Stimulated activated CD4-positive, alpha-beta T cell treated with anti-CD3 and anti-CD28 coated beads, Interleukin-4, amount 100 ng/mL, for 24 hours (primary cell): ENCODE data around the gene ZC3H4.
"Not testable (repeated sequence)": the region's sequence is repeated elsewhere in the genome, so short reads cannot be mapped to it uniquely, and the experiment has no call there.

Experiments used
- DNase-seq: peaks from one replicate; pipeline ENCODE4 v3.0.0-alpha.2; 2020

ZC3H4 gene

DNA sequence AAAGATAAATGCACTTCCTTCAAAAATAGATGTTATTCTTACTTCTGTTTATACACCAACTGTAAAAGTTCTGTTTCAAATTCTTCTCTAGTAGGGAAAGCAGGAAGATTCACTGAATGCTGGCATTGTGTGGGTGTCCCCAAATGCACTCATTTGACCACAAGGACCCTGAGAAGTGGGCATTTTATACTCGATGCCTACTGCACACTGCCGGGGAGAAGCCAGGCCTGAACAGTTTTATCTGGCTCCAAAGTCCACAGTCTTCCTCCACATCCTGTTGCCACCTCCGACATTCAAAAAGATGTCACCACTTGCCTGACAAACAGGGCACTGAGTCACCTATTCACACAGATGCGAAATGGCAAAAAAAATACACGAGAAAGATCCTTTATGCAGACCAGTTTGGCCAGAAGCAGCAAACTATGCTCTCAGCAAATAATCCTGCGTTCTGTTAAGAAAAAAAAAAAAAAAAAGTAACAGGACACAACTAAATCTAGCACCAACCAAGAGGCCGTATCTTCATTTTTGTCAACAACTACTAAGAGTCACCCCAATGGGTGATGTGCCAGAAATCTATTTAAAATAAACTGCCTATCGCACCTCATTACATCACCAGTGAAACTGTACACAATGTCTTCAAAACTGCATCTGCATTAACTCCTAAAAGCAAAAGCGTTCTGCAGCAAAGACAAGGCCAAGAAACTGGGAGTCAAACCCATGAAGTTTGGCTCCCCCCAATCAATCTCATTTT is 6.2 kb downstream of the ZC3H4 start:
- DNase-seq: peak; percentile 57

DNA sequence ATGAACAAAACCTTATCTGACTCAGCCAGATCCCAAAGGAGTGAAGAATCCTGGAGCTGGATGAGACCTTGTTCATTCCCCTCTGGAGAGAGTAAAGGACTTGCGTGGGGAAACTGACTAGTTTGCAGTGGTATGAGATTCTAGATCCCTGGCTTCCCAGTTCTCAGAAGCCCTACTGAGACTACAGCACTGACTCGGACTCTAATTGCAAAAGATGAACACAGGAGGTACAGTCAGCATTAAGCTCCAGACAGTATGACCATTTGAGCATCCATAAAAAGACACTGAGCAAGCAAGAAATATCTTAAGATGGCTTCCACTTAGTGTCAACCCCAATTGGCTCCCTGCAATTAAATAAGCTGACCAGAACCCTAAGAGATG is 6.8 kb downstream of the ZC3H4 start:
- DNase-seq: no peak

DNA sequence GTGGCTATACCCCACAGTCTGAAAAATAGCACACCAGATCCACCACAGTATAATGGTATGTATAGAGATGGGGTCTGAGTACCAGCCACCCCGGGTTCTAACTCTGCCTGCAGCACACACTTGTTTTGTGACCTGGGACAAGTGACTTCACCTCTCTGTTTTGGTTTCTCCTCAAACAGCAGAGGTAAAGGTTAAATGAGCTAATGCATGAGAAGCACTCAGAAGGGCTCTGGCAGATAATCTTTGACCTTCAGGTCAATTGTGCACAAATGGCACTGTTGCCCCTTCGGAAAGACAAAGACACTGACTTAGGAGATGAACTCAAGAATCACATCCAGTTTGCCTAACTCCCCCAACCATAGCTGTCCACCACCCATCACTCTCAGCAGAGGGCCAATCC is 7.7 kb downstream of the ZC3H4 start:
- no peak for DNase-seq

DNA sequence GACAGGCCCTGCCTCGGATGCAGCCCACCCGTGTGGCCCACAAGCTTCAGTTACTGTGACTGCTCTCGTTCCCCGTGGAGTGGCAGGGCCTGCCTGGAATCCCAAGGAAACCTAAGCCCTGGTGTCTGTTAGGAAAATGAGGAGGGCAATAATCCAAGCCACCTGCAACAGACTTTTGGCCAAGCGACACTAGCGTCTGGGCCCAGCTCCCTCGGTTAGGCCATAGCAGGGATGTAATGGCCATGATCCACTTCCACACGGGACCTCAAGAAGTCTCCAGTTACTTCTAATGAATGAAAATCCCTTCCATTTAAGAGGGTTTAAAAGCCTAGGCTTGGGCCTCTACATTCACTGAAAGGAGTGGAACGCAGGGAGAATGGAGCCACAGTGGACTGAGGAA is 8.9 kb downstream of the ZC3H4 start:
- no peak for DNase-seq

DNA sequence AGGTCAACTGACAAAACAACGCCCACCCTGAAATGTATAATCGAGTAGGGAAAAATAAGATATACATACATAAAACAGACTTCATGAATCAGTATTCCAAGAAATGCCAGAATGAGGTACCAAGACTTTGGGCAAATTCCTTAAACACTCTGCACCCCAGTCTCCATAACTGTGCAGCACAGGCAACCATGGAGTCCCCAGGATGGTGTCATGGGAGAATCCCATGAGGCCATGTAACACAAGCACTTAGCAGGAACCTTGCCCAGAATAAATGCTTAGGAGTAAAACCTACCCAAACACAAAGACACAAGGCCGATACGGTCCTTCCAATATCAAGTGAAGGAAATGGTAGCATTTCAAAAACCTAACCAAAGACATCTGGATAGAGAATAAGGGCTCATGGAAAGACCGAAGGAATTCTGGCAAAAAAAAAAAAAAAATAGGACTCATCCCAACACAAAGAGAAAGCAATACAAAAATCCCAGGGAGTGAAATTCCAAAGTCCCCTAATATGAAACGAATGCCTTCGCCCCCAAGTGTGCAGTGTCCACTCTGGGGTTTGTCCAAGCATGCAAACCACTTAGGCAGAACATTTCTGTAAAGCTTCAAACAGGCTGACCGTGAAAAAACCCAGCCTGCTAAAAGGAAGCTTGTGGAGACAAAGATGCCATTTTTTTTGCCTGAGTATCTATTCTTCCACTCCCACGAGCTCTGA is 11.1 kb downstream of the ZC3H4 start:
- no peak for DNase-seq

DNA sequence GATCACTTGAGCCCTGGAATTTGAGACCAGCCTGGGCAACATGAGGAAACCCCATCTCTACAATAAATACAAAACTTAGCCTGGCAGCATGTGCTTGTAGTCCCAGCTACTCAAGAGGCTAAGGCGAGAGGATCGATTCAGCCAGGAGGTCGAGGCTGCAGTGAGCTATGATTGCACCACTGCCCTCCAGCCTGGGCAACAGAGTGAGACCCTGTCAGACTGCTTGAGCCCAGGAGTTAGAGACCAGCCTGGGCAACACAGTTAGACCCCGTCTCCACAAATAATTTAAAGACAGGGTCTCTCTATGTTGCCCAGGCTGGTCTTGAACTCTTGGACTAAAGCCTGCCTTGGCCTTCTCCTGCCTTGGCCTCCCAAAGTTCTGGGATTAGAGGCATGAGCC is 12.5 kb downstream of the ZC3H4 start:
- not testable (repeated sequence) for DNase-seq

DNA sequence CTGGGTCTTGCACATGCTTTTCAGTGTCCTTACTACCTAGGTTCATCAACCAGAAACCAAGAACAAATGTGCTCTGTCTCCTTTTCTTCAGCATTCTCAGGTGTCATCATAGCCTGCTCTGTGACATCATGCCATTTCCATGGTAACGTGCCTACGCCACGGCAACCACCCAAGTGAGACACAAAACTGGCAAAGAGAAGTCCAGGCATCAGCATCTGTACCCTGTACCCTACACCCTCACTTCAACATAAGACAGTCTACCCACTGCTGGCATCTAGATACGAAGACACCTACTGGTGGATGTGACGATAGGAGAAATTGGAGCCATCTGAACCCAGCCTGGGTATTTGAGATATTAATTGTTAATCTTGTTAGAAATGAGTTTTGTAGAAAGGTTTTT is 13.3 kb downstream of the ZC3H4 start:
- DNase-seq: no peak

DNA sequence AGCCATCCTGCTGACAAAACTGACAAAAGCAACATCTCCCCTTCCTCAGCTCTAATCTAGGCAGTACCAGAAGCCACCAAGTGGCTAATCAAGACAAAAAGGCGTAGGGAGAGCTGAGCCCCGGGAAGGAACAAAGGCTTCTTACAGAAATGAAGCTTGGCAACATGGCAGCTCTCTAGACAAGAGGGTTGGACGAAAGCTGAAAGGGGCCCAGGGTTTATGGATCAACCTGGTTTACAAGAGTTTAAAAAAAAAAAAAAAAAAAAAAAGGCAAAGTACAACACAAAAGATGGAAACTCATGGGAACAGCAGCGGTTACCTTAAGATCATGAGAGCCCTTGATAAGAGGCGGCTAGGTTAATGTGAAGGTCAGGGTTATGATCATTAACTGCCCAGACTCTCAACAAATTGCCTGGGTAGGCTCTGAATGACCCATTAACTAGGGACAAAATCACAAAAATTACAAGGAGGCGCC is 14.0 kb downstream of the ZC3H4 start:
- no peak for DNase-seq

DNA sequence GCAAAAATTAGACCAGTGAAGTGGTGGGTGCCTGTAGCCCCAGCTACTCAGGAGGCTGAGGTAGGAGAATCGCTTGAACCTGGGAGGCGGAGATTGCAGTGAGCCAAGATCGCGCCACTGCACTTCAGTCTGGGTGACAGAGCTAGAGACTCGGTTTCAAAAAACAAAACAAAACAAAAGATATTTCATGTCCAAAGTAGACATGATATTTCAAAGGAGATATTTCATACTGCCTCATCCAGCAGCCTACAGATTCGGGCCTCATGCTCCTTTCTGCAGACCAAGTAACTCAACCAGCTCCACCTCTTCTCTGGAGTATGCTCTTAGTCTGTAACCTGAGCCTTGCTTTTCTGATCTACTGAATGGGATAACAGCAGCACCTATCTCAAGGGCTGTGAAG is 15.0 kb downstream of the ZC3H4 start:
- DNase-seq: no peak

DNA sequence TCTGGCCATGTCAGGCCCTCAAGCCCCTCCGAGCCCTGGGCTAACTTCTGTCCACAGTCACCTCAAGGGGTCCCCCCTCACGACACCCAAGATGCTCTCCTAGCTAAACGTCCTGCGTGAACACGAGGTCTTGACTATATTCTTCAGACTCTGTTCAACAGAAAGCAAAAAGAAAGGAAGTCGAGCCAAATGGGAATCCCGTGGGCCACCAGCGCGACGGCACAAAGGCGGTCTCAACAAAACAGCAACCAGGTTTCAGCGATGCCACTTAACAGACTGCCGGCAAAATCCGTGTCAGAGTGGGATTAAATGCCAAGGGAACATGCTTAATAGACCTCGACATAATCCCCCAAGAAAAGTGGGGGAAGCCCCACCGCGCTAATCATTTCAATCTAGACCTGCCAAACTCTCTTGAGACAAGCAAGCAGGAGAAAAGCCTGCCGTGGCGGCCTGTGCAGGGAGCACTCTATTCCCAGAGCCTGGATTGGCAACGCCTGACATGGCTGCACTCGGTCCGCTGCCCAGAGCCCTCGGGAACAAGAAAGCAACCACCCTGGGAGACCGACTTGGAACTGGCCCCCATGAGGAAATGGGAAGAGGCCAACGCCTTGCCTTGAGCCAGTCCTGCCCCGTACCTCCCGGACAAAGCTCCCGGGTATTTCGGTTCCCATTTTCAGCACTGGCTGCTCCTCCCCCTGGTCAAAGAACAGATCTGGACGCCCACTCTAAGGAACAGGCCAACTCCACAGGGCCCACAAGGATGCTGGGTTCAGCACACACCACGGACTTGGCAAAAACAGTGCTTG is 16.0 kb downstream of the ZC3H4 start:
- no peak for DNase-seq

DNA sequence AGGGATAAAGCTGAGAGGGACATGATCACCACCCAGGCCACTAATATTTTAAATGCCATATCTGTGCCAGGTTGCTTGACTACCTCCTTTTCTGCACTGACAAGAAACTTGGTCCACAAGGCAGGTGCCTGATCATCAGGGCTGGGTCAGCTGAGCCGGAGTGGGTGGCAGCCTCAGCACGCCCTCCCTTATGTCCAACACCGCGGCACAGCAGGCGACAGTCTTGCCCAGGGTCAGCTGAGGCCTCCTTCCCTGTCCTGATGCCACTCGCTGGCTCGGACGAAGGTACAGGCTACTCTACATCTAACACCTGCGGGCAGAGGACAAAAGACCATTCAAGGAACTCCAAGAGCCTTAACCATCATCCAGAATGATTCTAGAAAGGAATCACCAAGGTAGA is 16.9 kb downstream of the ZC3H4 start:
- DNase-seq: no peak

DNA sequence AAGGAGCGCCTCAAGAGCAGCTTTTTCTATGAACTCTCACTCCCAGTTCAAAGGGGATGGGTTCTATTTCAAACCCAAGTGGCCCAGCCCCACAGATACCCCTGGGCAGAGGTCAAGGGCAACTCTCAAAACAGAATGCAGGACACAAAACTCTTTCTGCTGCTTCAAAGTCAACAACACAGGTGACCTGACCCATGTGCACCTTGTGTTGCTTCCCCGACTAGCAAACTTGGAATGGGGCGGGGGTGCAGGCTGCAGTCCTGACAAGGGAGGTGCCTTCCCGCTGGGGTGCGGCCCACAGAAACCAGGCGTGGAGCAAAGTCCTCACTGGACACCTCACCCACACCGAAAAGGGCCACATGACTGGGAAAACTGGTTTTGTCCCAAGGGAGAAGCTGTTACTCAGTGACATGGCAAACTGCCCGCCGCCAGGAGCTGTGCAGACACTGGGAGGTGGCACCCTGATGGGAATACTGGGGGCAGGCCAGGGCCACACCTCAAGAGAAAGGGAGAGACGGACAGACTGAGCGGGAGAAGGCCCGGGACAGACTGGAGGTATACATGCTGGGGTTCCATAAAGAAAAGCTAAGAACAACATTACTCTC is 17.4 kb downstream of the ZC3H4 start:
- DNase-seq: no peak

DNA sequence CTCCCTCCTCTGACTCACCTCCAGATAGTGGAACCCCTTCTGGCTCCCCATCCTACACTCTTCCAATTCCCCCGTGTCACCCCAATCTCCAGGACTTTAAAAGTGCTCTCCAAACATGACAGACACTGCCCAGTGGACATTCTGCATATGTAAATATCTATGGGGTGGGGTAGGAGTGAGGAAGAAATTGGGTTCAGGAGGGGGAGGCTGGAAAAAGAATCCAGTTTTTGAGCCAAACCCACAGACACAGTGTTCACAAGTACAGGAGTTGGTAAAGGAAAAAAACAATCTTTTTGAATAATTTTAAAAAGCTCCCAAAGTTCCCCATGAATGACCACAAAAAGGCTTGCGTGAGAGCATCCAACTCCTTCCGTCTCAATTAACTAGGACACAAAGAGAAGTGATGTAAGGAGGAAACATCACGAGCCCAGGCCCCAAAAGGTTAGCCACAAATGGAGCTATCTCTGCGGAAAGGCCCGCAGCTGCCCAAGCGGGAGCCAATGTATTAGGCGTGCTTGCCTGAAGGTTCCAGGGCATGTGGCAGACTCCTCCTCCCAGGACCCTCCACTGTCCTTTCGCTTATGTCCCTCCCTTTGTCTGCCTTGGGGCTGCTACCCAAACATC is 18.0 kb downstream of the ZC3H4 start:
- no peak for DNase-seq

DNA sequence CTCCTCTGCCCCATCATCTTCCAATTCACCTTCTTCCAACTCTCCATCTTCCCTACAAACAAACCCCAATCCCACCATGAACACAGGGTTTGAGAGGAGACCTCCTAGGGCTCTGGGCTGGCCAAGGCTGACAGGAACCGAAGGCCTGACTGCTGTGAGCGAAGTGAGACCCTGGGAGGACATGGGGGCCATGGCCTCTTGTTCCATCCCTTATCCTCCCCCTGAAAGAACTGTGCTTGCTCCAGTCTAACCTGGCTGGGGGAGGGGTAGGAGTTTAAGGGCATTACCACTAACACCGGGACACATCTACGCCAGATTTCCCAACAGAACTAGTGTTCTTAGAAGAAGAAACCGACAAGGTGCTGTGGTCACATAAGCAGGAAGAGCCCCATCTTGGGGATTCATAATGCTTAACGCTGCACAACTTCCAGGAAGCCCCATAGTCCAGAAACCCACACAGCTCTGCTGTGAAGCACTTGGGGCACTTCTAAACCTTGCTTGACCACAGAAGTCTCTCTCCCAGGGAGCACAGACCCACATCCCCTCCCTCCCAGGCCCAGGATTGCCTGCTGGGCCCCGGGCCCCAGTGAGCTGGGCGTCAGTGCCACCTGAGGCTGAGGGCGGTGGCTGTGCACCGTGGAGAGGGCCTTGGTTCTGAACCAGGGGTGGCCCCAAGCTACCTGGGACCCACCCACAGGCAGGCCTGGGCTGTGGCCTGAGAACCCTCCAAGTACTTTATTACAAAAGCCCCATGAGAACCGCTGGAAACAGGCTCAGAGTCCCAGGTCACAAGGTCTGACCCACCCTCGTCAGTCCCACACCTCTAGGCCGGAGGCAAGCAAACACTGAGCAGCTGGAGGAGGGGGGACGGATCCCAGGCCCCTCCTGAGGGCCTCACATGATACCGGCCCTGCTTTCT is 18.8 kb downstream of the ZC3H4 start:
- DNase-seq: peak; percentile 33

DNA sequence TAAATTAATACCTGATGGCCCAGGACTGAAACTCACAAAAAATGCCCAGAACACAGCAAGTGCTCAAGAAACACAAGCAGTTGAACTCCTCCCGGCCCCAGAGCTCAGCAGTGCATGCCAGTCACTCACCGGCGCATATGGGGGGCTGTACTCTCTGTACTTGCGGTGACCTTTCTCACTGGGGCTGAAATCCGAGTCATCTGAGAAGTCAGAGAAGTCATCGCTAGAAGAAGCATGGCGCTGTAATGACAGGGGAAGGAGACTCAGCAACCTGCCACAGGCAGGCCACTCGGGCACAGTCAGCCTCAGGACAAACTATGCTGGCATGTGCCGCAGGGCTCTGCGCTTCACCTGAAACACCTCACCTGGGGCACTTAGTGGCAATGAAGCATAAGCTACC is 19.7 kb downstream of the ZC3H4 start:
- DNase-seq: peak; percentile 41

DNA sequence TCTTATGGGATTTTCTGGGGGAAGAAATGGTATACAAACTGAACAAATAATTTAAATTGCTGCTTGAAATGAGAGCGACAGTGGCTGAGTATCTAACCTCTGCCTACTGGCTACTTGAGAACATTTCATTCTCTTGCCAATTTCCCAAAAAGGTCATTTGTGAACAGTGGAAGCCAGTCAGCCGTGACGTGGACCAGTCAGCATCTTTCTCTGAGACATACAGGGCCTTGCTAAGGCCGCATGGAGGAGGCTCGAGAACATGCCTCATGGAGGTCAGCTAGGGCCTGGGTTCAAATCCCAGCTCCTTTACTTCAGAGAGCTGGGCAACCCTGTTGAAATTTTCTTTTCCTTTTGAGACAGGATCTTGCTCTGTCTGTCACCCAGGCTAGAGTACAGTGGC is 20.3 kb downstream of the ZC3H4 start:
- no peak for DNase-seq

DNA sequence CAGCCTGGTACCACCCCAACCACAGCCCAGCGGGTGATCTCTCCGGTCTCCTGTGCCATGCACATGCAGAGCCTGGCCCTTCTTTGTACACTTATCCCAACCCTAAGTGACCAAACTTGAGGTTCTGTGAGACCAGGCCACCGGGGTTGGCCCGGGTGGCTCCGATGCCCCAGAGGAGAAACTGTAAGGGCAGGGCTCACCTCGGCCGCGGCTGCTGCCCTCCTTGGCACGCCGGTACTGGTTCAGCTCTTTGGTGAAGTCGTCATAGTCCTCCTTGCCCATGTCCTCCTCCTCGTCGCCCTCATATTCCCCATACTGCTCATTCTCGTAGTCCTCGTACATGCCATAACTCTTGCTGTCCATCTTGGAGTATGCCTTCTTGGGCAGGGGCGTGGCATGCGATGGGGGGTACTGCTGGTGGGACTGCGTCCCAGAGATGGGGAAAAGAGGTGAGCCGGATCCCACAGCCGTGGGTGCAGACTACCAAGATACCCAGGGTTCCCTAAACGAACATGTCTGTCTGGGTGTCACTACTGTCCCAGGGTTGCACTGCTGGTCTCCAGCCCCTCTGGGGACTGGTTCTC is 23.7 kb downstream of the ZC3H4 start:
- DNase-seq: no peak

DNA sequence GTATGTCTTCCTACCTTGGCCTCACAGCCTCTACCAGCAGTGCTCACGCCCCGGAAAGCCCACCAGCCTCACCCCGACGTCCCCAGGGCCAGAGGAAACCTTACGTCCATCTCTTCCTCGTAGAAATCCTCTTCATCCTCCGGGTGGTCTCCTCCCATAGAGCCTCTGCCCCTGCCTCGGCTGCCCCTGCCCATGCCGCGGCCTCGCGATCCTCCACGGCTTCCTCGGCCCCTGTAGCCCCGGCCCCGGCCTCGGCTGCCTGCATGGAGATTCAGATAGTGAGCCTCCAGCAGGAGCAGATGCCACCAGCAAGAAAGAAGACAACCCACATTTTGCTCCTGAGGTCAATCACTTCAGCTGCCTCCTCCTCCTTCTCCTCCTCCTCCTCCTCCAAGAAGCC is 27.3 kb downstream of the ZC3H4 start:
- no peak for DNase-seq

DNA sequence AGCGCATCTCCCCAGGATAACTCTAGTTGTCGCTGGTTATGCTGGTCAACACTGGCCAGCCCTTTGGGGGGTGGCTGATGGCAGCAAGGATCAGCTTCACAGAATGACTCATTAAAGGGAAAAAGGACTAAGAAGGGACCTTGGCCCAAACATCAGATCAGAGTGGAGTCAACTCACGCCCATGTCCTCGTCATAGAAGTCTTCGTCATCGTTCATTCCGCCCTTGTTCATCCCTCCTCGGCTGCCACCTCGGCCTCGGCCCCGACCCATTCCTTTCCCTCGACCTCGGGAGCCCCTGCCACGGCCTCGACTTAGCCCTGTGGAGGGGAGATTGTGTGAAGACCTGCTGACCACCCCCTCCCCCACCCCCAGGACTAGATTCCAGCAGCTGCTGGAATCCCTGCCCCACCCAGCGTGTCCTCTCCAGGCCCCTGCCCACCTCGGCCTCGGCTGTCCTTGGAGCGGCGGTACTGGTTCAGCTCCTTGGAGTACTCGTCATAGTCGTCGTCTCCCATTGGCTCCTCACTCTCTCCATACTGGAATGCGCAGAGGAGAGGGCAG is 28.6 kb downstream of the ZC3H4 start:
- DNase-seq: no peak

DNA sequence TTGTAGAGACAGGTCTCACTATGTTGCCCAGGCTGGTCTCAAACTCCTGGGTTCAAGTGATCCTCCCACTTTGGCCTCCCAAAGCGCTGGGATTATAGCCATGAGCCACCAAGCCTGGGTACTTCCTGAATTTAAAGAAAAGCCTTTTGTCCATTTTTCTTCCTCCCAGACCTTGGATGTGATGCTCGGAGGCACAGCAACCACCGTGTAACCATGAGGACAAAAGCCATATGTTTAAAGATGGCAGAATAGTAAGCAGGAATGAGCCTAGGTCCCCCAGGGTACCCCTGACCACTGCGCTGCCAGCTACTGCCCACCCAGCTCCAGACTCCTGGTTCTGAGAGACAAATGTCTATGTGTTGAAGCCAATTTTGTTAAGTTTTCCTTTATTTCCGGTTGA is 31.1 kb downstream of the ZC3H4 start:
- DNase-seq: no peak

DNA sequence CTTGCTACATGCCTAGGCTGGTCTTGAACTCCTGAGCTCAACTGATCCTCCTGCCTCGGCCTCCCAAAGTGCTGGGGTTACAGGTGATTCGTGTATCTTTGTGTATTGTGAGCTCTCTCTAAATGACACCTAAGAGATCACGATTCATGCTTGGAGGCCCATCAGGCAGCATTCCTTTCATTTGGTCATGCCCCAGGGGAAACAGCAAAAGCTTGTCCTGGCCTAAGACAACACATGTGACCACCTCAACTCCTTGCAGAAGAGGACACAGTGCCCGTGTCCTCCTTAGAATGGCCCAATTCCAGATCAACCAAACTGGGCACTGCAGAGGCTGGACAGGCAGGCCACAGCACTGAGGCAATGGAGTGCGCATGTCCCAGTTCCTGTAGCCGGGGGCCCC is 32.5 kb downstream of the ZC3H4 start:
- no peak for DNase-seq
